Pancreas (tissue), 10 donors: Measurements from ENCODE around the gene ZFHX2. TPM values are rescaled to one million over a fixed set of nuclear protein-coding genes. Genes with fewer than 3 reads are reported as not detected.

Experiments
- ATAC-seq, 4 donors: fragments of 200-7000 bp; cut with Tn5 transposase; one replicate each; pipeline versions ENCODE4 v1.8.0 to v1.9.1; 2020; ENCODE audit warnings: mild to moderate bottlenecking in 4 of 4, moderate library complexity in 4 of 4
- DNase-seq, 6 donors: peaks; one replicate each; pipeline ENCODE4 v3.0.0-alpha.2; 2020
- FAIRE-seq: peaks from 2 replicates; lab custom pipeline; 2012; peaks lifted over from hg19 to GRCh38; lab: Jason Lieb, UNC
- H3K27ac ChIP-seq, 4 donors: fragments of 200-600 bp; sonication (generic); 1 replicate in 3 of 4; 2 replicates in 1 of 4; pipeline versions ENCODE4 v1.5.0 to v1.8.0; 2020
- H3K27me3 ChIP-seq, 4 donors: fragments of 200-600 bp; one replicate each; pipeline ENCODE4 v1.8.0; 2021
- H3K36me3 ChIP-seq, 3 donors: fragments of 200-600 bp; sonication (generic) in 1 of 3; one replicate each; pipeline versions ENCODE4 v1.5.0 to v1.8.0; 2020 to 2021
- H3K4me1 ChIP-seq, 3 donors: fragments of 200-600 bp; one replicate each; pipeline ENCODE4 v1.8.0; 2021
- H3K4me3 ChIP-seq, 4 donors: fragments of 200-600 bp; sonication (generic) in 2 of 4; one replicate each; pipeline versions ENCODE4 v1.5.0 to v1.8.0; 2020 to 2021
- H3K9me3 ChIP-seq, 4 donors: fragments of 200-600 bp; one replicate each; pipeline ENCODE4 v1.8.0; 2021
- CTCF ChIP-seq, 4 donors: fragments of 200-600 bp; sonication (generic) in 3 of 4; IDR thresholded peaks; one replicate each; pipeline versions ENCODE4 v1.5.0 to v1.8.0; 2021; ENCODE audit warnings: antibody characterized with exemption in 4 of 4
- WGBS, 2 donors: extraction: QIAGEN DNeasy Blood & Tissue Kit; methylation state at CpG; one replicate each; pipeline ENCODE4 v1.1.7; 2013; 5-methylcytosine and 5-hydroxymethylcytosine counted together
- intact Hi-C, 3 donors: fragments of 100-400 bp; cut with DNase I; formaldehyde crosslinking; loops; one replicate each; pipeline versions ENCODE4 v1.11.1 to v1.14.2; 2022
- polyA plus RNA-seq, 2 donors: library from polyadenylated mRNA; stranded (reverse); fragments of 200-250 nt; gene quantifications; one replicate each; pipeline ENCODE4 v1.2.3, GENCODE V29; 2013
- total RNA-seq, 6 donors: library from RNA; stranded (reverse); fragmentation: NEBNext Ultra II Directional in 4 of 6; extraction: Animal tissue kit (Norgen Biotek cat#: 25700) in 4 of 6; gene quantifications; one replicate each; pipeline versions ENCODE4 v1.2.1 to v1.2.4, GENCODE V29; 2021 to 2023
- donor health status: healthy with polysubstance abuse.
- donor health status: DM: no; HTN: no; CAD: no; lungs with moderate emphysema.
- donor health status: DM: no; HTN: no; CAD: no.
- donor health status: control.
- donor health status: control.
- donor health status: Bipolar disorder and iron deficiency.
- donor health status: DM: yes; HTN: yes; CAD: no.
- donor health status: DM: no; HTN: no; CAD: no.
- donor health status: DM: no; HTN: no; CAD: no.
- donor health status: DM: yes; HTN: yes; CAD: no.

The ZFHX2 gene
- total and polyA plus RNA-seq, 8 donors = 0.63 to 3.8 (median 1.2) TPM

GRCh38 chr14:23580948-23581281, 29.4 kb upstream of the ZFHX2 start:
- Histone ChIP-seq H3K27me3 (peaks cover 0 to 13% (median 5%) of the 10 kb centered on the region in 4 donors), H3K36me3 (no peaks in the 10 kb centered on the region), H3K27ac (no peak overlapping the region), H3K4me3 (no peak overlapping the region), H3K4me1 (no peaks in the 10 kb centered on the region), H3K9me3 (no peaks in the 10 kb centered on the region)
- WGBS, 2 donors = 94 to 96% methylated on average over 6 of the region's 8 CpGs
- no peak for FAIRE-seq
- intact Hi-C loops = loop anchor here in 1 of 3 donors (10.0 kb wide), 1 partner anchor 324 kb away; no protein-coding TSS in a partner anchor
- no peak for ATAC-seq
- TF ChIP-seq CTCF (IDR thresholded peaks at IDR 0.05) = no peak
- DNase-seq = no peak

- no peaks in the 10 kb centered on the region for H3K9me3 ChIP-seq
- H3K27ac ChIP-seq = no peak overlapping the region
- H3K27me3 ChIP-seq = peaks cover 0 to 13% (median 5%) of the 10 kb centered on the region in 4 donors
- DNase-seq (no peak), FAIRE-seq (no peak), ATAC-seq (no peak)
- no peak for TF ChIP-seq CTCF (IDR thresholded peaks at IDR 0.05)
- H3K4me1 ChIP-seq = no peaks in the 10 kb centered on the region
- H3K36me3 ChIP-seq = no peaks in the 10 kb centered on the region
- H3K4me3 ChIP-seq = no peak overlapping the region
- 91 to 93% methylated on average over 22 to 24 of the region's 24 CpGs for WGBS, 2 donors
- intact Hi-C loops = loop anchor here in 1 of 3 donors (10.0 kb wide), 1 partner anchor 324 kb away; no protein-coding TSS in a partner anchor
Measured at GRCh38 chr14:23580152-23580926, 28.8 kb upstream of the ZFHX2 start.

- Histone ChIP-seq H3K27me3 (peaks cover 0 to 13% (median 5%) of the 10 kb centered on the region in 4 donors), H3K4me1 (no peaks in the 10 kb centered on the region), H3K27ac (no peak overlapping the region), H3K9me3 (no peaks in the 10 kb centered on the region), H3K36me3 (no peaks in the 10 kb centered on the region), H3K4me3 (no peak overlapping the region)
- no peak for DNase-seq
- no peak for ATAC-seq
- intact Hi-C loops = loop anchor here in 1 of 3 donors (10.0 kb wide), 1 partner anchor 325 kb away; no protein-coding TSS in a partner anchor
- no peak for FAIRE-seq
- TF ChIP-seq CTCF (IDR thresholded peaks at IDR 0.05) = no peak
Measured at GRCh38 chr14:23579739-23580138, 28.2 kb upstream of the ZFHX2 start.

GRCh38 chr14:23579311-23579630, 27.7 kb upstream of the ZFHX2 start:
- Histone ChIP-seq H3K9me3 (no peaks in the 10 kb centered on the region), H3K4me1 (no peaks in the 10 kb centered on the region), H3K27me3 (peaks cover 0 to 13% (median 5%) of the 10 kb centered on the region in 4 donors), H3K4me3 (no peak overlapping the region), H3K27ac (no peak overlapping the region), H3K36me3 (no peaks in the 10 kb centered on the region)
- intact Hi-C loops = no loop called here
- TF ChIP-seq CTCF (IDR thresholded peaks at IDR 0.05) = no peak
- FAIRE-seq (no peak), ATAC-seq (no peak), DNase-seq (no peak)
- WGBS, 2 donors = 76 to 79% methylated on average over 3 of the region's 3 CpGs
